Dermis microvascular lymphatic vessel endothelial cell (primary cell): ENCODE data around the gene PRR23C. TPM values are rescaled to one million over a fixed set of nuclear protein-coding genes. Genes with fewer than 3 reads are reported as not detected.
"Not testable (repeated sequence)": the region's sequence is repeated elsewhere in the genome, so short reads cannot be mapped to it uniquely, and the experiment has no call there.

ENCODE experiments used
- DNase-seq, 2 donors: peaks; one replicate each; pipeline versions ENCODE4 v3.0.0 to v3.0.0-alpha.2; 2010; ENCODE audit warnings: low read depth in 2 of 2
- total RNA-seq: library from RNA; depleted of rRNA; stranded (reverse); fragments of >200 nt; gene quantifications from 2 replicates; pipeline ENCODE4 v1.2.1, GENCODE V29; 2014

The PRR23C gene
- total RNA-seq: not detected in 2 replicates

DNA sequence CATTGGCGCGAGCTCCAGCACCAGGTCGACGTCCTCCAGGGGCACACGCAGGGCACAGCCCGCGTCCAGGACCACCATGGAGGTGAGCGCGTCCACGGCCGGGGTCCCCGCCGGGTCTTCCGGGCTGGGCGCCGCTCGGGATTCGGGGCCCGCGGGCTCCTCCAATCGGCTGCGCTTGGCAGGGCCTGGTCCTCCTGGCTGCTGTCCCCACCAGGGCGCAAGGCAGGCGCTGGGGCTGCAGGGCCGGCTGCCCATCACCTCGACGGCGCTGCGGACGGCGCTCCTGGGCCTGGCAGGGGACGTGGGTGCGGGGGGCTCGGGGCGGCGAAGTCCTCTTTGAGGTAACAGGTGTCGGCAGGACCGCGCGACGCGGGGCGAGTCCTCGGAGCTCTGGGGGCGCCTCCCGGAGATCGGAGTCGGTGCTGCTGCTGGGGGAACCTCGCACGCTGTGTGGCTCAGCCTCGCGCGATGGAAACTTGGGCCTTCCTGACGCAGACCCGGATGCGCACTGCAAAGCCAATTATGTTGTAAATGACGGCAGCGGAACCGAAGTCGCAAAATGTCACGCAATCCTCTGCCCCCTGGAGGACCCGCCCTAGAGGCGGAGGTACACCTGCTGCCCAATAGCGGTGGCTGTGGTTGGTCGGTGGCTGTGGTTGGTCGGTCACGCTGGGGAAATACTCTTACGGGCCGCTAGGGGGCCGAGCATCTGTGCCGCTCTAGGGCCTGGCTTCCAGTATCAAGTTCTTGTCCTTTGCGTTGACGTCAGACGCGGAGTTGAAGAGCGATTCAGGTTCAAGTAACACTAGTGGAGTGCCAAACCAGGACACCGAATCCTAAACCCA, at the start of gene PRR23C:
Gene PRR23C (minus strand): TSS at position 527 of the 845 bp plus-strand sequence. CDS start 272 bp downstream, at position 255.
- DNase-seq: no peak

DNA sequence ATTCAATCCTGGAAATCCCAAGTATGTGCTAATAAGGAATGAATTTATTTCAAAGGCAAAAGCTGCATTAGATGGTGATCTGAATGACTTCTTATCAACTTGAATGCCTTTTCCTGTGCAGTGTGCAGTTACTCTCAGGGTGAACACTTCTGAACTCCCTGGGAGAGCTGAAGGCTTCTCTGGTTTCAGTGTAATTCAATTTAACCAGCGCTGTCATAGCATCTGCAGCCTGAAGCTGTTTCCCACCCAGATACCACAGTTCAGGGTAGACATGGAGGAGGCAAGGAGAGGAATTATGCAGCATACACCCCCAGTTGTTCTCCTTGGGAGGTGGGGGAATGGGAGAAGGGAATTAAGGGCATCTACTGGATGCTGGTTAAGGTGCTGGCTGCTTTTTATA, 49.1 kb upstream of the PRR23C start:
- DNase-seq: no peak

DNA sequence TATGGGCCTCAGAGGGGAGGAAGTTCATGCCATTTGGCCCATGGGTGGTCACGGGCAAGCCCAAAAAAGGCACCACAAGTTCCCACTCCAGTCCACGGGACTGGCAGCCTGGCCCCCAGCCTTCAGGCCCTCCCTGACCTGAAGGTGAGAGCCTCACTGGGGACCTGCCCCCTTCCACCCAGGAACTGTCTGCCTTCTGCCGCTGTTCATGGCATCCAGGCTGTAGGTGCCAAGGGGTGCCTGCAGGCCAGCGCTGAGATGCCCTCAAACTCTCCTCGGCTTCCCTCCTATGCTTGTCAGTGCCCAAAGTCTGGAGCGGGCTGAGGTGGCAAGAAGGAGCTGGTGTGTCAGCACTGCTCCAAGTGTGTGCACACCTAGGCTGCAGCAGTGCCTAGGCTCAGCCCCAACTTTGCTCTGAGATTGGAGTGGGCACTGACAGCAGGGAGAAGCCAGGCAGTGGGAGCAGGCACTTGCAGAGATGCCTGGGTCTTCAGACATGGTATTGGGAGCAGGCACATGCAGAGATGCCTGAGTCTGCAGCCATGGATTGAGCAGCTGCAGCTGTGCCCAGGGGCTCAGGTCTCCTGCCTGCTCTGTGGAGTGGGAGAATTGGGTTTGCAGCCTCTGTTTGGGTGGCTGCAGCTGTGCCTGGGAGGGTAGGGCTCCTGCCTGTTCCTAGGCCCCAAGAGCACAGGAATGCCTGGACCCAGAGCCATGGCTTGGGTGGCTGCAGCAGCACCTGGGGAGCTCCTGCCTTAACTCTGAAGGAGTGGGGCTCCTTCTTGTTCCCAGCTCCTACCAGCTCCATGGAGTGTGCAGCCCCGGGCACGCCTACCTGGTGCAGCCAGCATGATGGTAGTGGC, 44.0 kb upstream of the PRR23C start:
- no peak for DNase-seq

DNA sequence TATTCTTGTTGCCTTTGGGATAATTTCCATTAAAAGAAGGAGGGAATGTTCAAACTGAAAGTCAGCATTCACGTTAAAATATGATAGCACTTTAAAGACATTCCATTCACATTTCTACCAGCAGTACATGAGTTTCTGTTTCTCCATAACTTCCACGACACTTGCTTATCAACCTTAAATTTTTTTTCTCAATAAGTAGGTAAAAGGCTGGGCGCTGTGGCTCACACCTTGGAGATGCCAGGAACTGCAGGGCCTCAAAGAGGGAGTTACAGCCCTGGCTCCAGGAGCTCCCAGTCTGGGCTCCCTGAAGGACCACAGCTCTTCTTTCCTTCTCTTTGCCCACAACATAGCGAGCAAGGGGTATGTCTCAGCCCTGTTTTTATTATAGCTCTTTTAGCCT, 42.9 kb upstream of the PRR23C start:
- no peak for DNase-seq

DNA sequence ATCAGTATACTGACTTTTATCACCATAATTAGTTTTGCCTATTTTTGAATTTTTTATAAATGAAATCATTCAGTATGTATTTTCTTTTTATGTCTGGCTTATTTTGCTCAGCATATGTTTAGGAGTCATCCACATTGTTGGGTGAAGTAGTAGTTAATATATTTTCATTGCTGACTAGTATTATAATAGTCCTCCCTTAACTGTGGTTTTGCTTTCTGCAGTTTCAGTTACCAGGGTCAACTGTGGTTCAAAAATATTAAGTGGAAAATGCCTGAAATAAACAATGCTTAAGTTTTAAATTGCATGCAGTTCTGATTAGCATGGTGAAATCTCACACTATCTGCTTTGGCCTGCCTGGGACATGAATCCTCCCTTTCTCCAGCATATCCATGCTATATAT, 39.5 kb upstream of the PRR23C start:
- DNase-seq: no peak

DNA sequence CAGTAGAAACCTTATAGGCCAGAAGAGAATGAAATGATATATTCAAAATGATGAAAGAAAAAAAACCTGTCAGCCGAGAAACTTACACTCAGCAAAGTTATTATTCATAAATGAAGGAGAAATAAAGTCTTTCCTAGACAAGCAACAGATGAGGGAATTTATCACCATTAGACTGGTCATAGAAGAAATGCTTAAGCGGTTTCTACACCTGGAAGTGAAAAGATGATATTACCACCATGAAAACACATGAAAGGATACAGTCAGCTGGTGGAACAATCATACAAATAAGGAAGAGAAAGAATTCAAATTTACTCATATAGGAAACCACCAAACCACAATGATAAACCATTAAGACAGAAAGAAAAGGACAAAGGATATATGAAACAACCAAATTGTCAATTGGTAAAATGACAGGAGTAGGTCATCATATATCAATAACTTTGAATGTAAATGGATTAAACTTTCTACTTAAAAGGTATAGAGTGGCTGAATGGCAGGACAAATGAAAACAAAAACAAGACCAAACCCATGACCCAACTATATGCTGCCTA, 29.9 kb upstream of the PRR23C start:
- DNase-seq: no peak

DNA sequence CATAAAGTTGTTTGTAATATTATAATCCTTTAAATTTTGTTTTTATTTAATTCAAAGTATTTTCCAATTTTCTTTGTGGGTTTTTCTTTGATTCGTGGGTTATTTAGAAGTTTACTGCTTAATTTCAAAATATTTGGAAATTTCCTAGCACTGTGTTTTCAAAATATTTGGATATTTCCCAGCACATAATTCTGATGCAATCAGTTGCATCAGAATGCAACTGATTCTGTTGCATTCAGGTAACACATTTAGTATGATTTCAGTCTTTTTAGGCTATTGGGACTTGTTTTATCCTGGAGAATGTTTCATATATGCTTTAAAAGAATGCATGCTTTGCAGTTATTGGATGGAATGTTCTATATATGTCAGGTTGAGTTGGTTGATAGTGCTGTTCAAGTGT, 18.2 kb upstream of the PRR23C start:
- DNase-seq: no peak

DNA sequence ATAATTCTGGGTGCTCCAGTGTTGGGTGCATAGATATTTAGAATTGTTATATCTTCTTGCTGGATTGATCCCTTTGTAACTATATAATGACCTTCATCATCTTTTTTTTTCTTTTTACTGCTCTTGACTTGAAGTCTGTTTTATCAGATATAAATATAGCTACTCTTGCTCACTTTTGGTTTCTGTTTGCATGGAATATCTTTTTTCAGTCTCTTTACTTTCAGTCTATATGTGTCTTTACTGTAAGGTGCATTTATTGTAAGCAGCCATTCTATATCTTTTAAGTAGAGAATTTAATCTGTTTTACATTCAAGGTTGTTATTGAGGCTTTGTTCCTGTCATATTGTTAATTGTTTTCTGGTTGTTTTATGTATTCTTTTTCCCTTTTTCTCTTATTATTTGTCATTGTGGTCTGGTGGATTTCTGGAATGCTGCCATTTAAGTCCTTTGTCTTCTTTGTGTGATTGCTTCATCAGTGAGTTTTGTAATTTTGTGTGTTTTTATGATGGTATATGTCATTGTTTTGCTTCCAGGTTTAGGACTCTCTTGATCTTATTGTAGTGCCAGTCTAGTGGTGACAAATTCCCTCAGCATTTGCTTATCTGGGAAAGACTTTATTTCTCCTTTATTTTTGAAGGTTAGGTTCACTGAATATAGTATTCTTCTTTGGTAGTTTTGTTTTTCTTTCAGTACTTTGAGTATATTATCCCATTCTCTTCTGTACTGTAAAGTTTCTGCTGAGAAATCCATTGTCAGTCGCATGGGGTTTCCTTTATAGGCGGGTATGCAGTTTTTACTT, 8.3 kb upstream of the PRR23C start:
- DNase-seq: no peak

DNA sequence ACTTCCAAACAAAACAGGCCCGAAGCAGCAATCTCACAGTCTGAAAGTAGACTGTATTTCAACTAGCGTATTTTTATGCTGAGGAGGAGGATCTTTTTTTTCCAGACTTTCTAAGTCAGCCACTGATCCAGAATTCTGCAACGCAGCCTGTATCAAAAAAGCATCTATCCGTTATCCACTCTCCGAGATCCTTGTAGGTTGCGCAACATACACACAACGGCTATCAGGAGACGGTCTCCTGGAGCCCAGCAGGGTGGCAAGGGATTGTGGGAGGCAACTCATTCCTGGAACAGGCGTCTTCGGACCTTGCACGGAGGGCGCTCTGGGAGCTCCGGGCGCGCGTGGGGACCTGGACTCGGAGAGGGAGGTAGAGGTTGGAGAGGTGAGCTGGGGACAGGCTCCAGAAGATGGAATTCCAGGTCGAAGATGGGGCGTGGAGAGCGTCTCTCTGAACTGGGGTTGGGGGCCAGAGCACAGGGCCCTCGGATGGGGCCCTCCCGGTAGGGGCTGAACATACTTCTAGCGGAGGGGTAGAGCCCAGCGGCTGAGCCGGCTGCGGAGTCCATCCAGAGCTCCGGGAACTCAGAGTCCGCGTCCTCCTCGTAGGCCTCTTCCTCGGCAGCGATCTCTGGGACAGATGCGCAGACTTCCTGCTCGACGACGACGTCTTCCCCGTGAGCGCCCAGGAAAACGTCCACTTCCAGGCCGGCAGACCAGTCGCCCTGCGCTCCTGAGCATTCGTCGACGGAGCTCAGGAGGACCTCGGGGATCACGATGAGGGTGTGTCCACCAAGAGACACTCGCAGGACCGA, 932 bp downstream of the PRR23C start:
- DNase-seq: no peak

DNA sequence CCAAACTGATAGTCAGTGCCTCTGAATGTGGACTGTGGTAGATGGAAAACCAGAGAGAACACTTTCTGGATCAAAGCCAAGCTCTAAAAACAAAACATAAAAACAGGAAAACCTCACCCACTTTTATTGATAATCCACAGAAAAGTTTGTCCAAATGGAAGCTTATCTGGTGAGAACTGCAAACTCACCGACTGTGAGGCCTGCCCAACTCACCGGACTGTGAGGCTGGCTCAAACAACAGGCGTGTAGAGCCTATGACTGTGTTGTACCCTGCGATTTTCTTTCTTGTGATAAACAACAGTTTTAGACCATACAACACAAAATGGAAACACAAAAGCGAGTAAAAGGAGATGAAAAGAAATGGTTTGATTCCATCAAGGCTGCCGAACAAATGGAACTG, 7.2 kb downstream of the PRR23C start:
- DNase-seq: no peak

DNA sequence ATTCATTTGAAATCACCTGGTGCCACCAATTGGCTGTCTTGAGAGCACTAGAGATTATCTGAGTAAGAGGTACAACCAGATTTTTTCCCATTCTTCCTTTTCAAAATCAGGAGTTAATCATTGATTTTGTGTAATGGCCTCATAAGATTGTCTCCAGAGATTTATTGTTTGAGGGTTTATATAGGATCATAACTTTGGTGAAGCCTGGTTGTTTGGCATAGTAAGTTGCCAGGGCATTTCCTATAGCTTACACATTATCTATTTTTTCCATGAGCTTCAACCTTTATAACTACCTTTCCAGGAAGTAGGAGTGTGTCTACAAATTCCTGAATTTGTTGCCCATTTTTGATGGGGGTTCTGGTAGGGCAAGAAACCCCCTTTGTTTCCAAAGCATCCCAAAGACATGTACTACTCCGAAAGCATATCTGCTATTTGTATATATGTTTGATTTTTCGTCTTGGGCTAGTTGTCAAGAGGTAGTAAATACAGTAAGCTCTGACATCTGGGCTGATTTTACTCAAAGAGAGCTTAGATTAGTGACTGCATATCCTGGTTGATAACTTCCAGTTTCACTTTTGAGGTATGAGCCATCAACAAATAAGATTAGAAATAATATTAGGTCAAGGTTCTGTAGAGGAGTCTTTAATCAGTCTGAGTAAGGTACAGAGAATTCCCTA, 12.2 kb downstream of the PRR23C start:
- no peak for DNase-seq

DNA sequence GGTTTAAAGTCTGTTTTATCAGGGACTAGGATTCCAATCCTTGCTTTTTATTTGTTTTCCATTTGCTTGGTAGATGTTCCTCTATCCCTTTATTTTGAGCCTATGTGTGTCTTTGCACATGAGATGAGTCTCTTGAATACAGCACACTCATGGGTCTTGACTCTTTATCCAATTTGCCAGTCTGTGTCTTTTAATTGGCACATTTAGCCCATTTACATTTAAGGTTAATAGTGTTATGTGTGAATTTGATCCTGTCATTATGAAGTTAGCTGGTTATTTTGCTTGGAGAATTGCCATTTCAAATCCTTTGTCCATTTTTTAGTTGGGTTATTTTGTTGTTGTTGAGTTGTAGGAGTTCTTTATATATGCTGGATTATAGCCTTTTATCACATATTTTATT, 14.1 kb downstream of the PRR23C start:
- DNase-seq: not testable (repeated sequence)

DNA sequence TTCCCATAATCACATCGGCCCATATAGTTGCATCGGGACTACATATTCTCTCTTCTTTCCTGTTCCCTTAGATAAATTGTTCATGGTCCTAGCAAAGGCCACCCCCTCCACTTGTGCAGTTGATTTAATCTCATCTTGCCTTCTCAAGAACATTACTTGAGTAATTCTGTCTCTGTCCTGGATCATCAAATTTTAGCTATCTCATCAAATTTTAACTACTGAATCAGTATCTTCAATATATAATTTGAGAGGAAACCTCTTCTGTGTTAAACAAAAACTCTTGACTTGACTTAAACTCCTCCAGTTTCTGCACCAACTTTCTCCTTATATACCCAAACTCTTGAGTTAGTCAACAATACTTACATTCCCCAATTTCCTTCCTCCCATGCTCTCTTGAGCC, 19.7 kb downstream of the PRR23C start:
- DNase-seq: no peak

DNA sequence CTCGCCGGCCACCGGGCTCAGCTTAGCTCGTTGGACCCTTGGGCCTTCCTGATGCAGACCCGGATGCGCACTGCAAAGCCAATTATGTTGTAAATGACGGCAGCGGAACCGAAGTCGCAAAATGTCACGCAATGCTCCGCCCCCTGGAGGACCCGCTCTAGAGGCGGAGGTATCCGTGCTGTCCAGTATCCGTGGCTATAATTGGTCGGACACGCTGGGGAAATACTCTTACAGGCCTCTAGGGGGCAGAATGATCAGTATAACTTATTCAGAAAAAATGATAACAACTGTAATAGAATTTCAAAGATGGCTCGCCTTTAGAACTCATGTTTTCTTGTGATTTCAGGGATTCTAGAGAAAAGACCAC, 23.8 kb downstream of the PRR23C start, which contains the start of gene PRR23B:
Gene PRR23B (minus strand): TSS at position 59 of the 367 bp plus-strand sequence. CDS start 265 bp downstream, outside the sequence.
- DNase-seq: no peak

DNA sequence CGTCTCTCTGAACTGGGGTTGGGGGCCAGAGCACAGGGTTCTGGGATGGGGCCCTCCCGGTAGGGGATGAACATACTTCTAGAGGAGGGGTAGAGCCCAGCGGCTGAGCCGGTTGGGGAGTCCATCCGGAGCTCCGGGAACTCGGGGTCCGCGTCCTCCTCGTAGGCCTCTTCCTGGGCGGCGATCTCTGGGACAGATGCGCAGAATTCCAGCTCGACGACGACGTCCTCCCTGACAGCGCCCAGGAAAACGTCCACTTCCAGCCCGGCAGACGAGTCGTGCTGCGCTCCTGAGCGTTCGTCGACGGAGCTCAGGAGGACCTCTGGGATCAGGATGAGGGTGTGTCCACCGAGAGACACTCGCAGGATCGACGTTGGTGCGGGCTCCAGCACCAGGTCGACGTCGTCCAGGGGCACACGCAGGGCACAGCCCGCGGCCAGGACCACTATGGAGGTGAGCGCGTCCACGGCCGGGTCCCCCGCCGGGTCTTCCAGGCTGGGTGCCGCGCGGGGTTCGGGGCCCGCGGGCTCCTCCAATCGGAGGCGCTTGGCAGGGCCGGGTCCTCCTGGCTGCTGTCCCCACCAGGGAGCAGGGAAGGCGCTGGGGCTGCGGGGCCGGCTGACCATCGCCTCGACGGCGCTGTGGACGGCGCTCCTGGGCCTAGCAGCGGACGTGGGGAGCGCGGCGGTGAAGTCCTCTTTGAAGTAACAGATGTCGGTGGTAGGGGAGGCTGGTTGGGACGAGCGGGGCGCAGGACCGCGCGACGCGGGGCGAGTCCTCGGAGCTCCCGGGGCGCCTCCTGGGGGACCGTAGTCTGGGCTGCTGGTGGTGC, 24.4 kb downstream of the PRR23C start:
- no peak for DNase-seq

DNA sequence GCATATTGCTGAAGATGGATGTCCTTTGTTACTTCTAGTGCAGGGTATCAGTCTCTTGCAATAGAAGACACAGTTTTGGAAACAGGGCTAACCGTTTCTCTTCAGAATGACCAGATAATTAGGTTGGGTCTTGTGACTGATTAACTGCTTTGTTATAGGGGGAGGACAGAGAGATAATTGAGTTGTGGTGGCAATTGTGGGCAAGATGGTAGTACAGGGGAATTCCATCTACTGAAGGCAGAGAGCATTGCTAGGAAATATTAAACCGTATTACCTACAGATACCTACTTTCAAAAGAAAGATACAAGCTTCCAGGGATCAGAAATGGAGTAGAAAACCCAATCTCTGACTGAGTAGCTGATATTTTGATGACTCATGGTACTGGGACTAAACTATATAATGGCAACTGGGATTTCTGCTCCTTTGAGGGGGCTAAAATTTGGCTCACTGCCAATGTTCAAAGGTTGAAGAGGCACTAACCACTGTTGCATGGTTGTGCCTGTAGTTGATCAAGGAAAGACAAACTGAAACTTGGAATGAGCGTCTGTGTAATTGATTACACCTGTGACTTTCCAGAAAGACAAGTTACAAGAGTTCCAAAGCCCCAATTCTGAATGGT, 28.2 kb downstream of the PRR23C start:
- DNase-seq: no peak

DNA sequence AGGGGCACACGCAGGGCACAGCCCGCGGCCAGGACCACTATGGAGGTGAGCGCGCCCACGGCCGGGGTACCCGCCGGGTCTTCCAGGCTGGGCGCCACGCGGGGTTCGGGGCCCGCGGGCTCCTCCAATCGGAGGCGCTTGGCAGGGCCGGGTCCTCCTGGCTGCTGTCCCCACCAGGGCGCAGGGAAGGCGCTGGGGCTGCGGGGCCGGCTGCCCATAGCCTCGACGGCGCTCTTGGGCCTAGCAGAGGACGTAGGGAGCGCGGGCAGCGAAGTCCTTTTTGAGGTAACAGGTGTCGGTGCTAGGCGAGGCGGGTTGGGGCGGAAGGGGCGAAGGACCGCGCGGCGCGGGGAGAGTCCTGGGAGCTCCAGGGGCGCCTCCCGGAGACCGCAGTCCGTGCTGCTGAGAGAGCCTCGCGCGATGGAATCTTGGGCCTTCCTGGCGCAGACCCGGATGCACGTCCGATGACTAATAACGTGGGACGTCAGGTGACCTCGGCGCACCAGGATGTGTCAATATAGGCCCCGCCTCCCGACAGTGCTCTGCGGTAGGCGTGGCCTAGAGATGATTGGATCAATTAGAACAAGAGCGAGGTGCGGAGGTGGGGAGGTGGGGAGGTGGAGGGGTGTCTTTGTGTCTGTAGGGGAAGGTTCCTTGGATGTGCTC, 38.5 kb downstream of the PRR23C start, which contains the start of gene PRR23A:
Gene PRR23A (minus strand): TSS at position 218 of the 666 bp plus-strand sequence. CDS start 0 bp downstream, at position 218.
- no peak for DNase-seq
